Measurements from ENCODE around the gene RSPRY1.

GRCh38 chr16:57185945-57186871 lies at the start of gene RSPRY1, which contains the start of gene PSME3IP1:
- no peak for TF ChIP-seq REST (IDR thresholded peaks at IDR 0.05; ENCODE audit: low read depth, low read length)
- TF ChIP-seq EP300 (IDR thresholded peaks at IDR 0.05; ENCODE audit: borderline replicate concordance in 1 of 2, low read depth in 1 of 2, low read length in 1 of 2): no peak
- TF ChIP-seq NRF1 (IDR thresholded peaks at IDR 0.05; ENCODE audit: low read depth, low read length): peak; percentile 28; the same call in 1 of the 2 replicates
- no peak for TF ChIP-seq CTCF (IDR thresholded peaks at IDR 0.05)
- TF ChIP-seq TEAD4 (IDR thresholded peaks at IDR 0.05; ENCODE audit: borderline replicate concordance, insufficient read depth): no peak
- TF ChIP-seq POLR2AphosphoS5 (IDR thresholded peaks at IDR 0.05; ENCODE audit: low read depth, low read length): peak; percentile 56; the same call in 1 of the 2 replicates
- peak; percentile 56 for TF ChIP-seq MAX (IDR thresholded peaks at IDR 0.05; ENCODE audit: low read depth)
- no peak for TF ChIP-seq ZBTB33 (IDR thresholded peaks at IDR 0.05; ENCODE audit: borderline replicate concordance, low read depth)
- peak; percentile 91 for TF ChIP-seq GABPA (IDR thresholded peaks at IDR 0.05; ENCODE audit: low read depth)
- no peak for TF ChIP-seq TCF12 (IDR thresholded peaks at IDR 0.05)

All from SK-N-SH (cell line).